Measurements from ENCODE around the gene MBD6. TPM values are rescaled to one million over a fixed set of nuclear protein-coding genes. Genes with fewer than 3 reads are reported as not detected.

MBD6 gene
- total and polyA plus RNA-seq, 2 of the 8 experiments (the other 6 are each of a cell fraction or from before 2014, with no cell fraction given), result 3.9 to 32.3 TPM

MicroRNAs encoded within 50 kb of the gene (microRNA counts, 767-probe panel; counts per million panel counts)
- 879 counts per million, percentile 95 among the panel's probes with 10 or more counts for microRNA hsa-miR-616-3p

Small RNA genes within 50 kb of the gene (microRNA-seq; reads per million reads assigned to microRNA genes)
- gene MIR616 (ENCODE audit: borderline microRNAs expressed in 2 of 2, borderline number of aligned reads in 2 of 2, borderline replicate concordance in 1 of 2) (0 reads per million in 2 experiments), gene MIR6758 (ENCODE audit: borderline microRNAs expressed in 2 of 2, borderline number of aligned reads in 2 of 2, borderline replicate concordance in 1 of 2) (0 to 0.20 reads per million in 2 experiments)

Small RNA genes within 50 kb of the gene (small RNA-seq; reads per million reads assigned to genes)
- 0.69 reads per million for gene MIR616 (ENCODE audit: insufficient read depth)

Other genes starting within 250 kb of the MBD6 start
- gene R3HDM2, start 91.8 kb upstream of the MBD6 start, total RNA-seq (2021; fragmentation: NEBNext Ultra II Directional; extraction: Animal tissue kit (Norgen Biotek cat#: 25700)), result 23.7 and 27.0 TPM in 2 replicates
- 25.6 and 37.1 TPM in 2 replicates for gene R3HDM2, start 91.8 kb upstream of the MBD6 start, polyA plus RNA-seq (2011; rRNA removed)
- not detected in 2 replicates for gene INHBC, start 88.0 kb upstream of the MBD6 start, total RNA-seq (2021; fragmentation: NEBNext Ultra II Directional; extraction: Animal tissue kit (Norgen Biotek cat#: 25700))
- 0.15 and 0.30 TPM in 2 replicates for gene INHBC, start 88.0 kb upstream of the MBD6 start, polyA plus RNA-seq (2011; rRNA removed)
- 7.0 and 10.2 TPM in 2 replicates for gene INHBE, start 67.5 kb upstream of the MBD6 start, total RNA-seq (2021; fragmentation: NEBNext Ultra II Directional; extraction: Animal tissue kit (Norgen Biotek cat#: 25700))
- 18.8 and 31.9 TPM in 2 replicates for gene INHBE, start 67.5 kb upstream of the MBD6 start, polyA plus RNA-seq (2011; rRNA removed)
- 20.6 and 23.5 TPM in 2 replicates for gene GLI1, start 63.0 kb upstream of the MBD6 start, total RNA-seq (2021; fragmentation: NEBNext Ultra II Directional; extraction: Animal tissue kit (Norgen Biotek cat#: 25700))
- gene GLI1, start 63.0 kb upstream of the MBD6 start, polyA plus RNA-seq (2011; rRNA removed), result 25.3 and 31.0 TPM in 2 replicates
- 2.3 and 3.2 TPM in 2 replicates for gene ARHGAP9, start 43.0 kb upstream of the MBD6 start, total RNA-seq (2021; fragmentation: NEBNext Ultra II Directional; extraction: Animal tissue kit (Norgen Biotek cat#: 25700))
- 6.0 and 7.0 TPM in 2 replicates for gene ARHGAP9, start 43.0 kb upstream of the MBD6 start, polyA plus RNA-seq (2011; rRNA removed)
- gene MARS1, start 34.8 kb upstream of the MBD6 start, total RNA-seq (2021; fragmentation: NEBNext Ultra II Directional; extraction: Animal tissue kit (Norgen Biotek cat#: 25700)), result 398 and 407 TPM in 2 replicates
- gene MARS1, start 34.8 kb upstream of the MBD6 start, polyA plus RNA-seq (2011; rRNA removed), result 194 and 255 TPM in 2 replicates
- 4.9 TPM in 2 replicates for gene DDIT3, start 2.3 kb upstream of the MBD6 start, total RNA-seq (2021; fragmentation: NEBNext Ultra II Directional; extraction: Animal tissue kit (Norgen Biotek cat#: 25700))
- gene DDIT3, start 2.3 kb upstream of the MBD6 start, polyA plus RNA-seq (2011; rRNA removed), result 4.7 and 5.7 TPM in 2 replicates
- gene DCTN2, start 24.4 kb downstream of the MBD6 start, total RNA-seq (2021; fragmentation: NEBNext Ultra II Directional; extraction: Animal tissue kit (Norgen Biotek cat#: 25700)), result 89.3 and 90.3 TPM in 2 replicates
- 91.9 and 140 TPM in 2 replicates for gene DCTN2, start 24.4 kb downstream of the MBD6 start, polyA plus RNA-seq (2011; rRNA removed)
- 21.9 and 22.8 TPM in 2 replicates for gene KIF5A, start 27.2 kb downstream of the MBD6 start, total RNA-seq (2021; fragmentation: NEBNext Ultra II Directional; extraction: Animal tissue kit (Norgen Biotek cat#: 25700))
- 10.7 and 11.7 TPM in 2 replicates for gene KIF5A, start 27.2 kb downstream of the MBD6 start, polyA plus RNA-seq (2011; rRNA removed)
- gene PIP4K2C, start 68.4 kb downstream of the MBD6 start, total RNA-seq (2021; fragmentation: NEBNext Ultra II Directional; extraction: Animal tissue kit (Norgen Biotek cat#: 25700)), result 21.4 and 27.1 TPM in 2 replicates
- 21.0 and 25.0 TPM in 2 replicates for gene PIP4K2C, start 68.4 kb downstream of the MBD6 start, polyA plus RNA-seq (2011; rRNA removed)
- gene DTX3, start 82.0 kb downstream of the MBD6 start, total RNA-seq (2021; fragmentation: NEBNext Ultra II Directional; extraction: Animal tissue kit (Norgen Biotek cat#: 25700)), result 41.8 and 43.4 TPM in 2 replicates
- gene DTX3, start 82.0 kb downstream of the MBD6 start, polyA plus RNA-seq (2011; rRNA removed), result 92.5 and 126 TPM in 2 replicates
- gene ARHGEF25, start 88.6 kb downstream of the MBD6 start, total RNA-seq (2021; fragmentation: NEBNext Ultra II Directional; extraction: Animal tissue kit (Norgen Biotek cat#: 25700)), result 5.9 and 6.4 TPM in 2 replicates
- gene ARHGEF25, start 88.6 kb downstream of the MBD6 start, polyA plus RNA-seq (2011; rRNA removed), result 8.6 and 8.8 TPM in 2 replicates
- gene B4GALNT1, start 110.4 kb downstream of the MBD6 start, total RNA-seq (2021; fragmentation: NEBNext Ultra II Directional; extraction: Animal tissue kit (Norgen Biotek cat#: 25700)), result 1.4 and 1.5 TPM in 2 replicates
- 2.2 and 2.3 TPM in 2 replicates for gene B4GALNT1, start 110.4 kb downstream of the MBD6 start, polyA plus RNA-seq (2011; rRNA removed)
- gene OS9, start 171.3 kb downstream of the MBD6 start, total RNA-seq (2021; fragmentation: NEBNext Ultra II Directional; extraction: Animal tissue kit (Norgen Biotek cat#: 25700)), result 71.0 and 74.3 TPM in 2 replicates
- gene OS9, start 171.3 kb downstream of the MBD6 start, polyA plus RNA-seq (2011; rRNA removed), result 108 and 146 TPM in 2 replicates
- gene AGAP2, start 215.9 kb downstream of the MBD6 start, total RNA-seq (2021; fragmentation: NEBNext Ultra II Directional; extraction: Animal tissue kit (Norgen Biotek cat#: 25700)), result 1.5 and 1.7 TPM in 2 replicates
- 1.5 and 1.8 TPM in 2 replicates for gene AGAP2, start 215.9 kb downstream of the MBD6 start, polyA plus RNA-seq (2011; rRNA removed)
- 15.2 and 15.8 TPM in 2 replicates for gene TSPAN31, start 222.2 kb downstream of the MBD6 start, total RNA-seq (2021; fragmentation: NEBNext Ultra II Directional; extraction: Animal tissue kit (Norgen Biotek cat#: 25700))
- gene TSPAN31, start 222.2 kb downstream of the MBD6 start, polyA plus RNA-seq (2011; rRNA removed), result 23.3 and 31.4 TPM in 2 replicates
- 174 and 180 TPM in 2 replicates for gene CDK4, start 229.5 kb downstream of the MBD6 start, total RNA-seq (2021; fragmentation: NEBNext Ultra II Directional; extraction: Animal tissue kit (Norgen Biotek cat#: 25700))
- 311 and 368 TPM in 2 replicates for gene CDK4, start 229.5 kb downstream of the MBD6 start, polyA plus RNA-seq (2011; rRNA removed)
- gene MARCHF9, start 232.3 kb downstream of the MBD6 start, total RNA-seq (2021; fragmentation: NEBNext Ultra II Directional; extraction: Animal tissue kit (Norgen Biotek cat#: 25700)), result 6.1 and 6.4 TPM in 2 replicates
- gene MARCHF9, start 232.3 kb downstream of the MBD6 start, polyA plus RNA-seq (2011; rRNA removed), result 6.6 and 7.8 TPM in 2 replicates
- 2.3 and 3.3 TPM in 2 replicates for gene CYP27B1, start 244.3 kb downstream of the MBD6 start, total RNA-seq (2021; fragmentation: NEBNext Ultra II Directional; extraction: Animal tissue kit (Norgen Biotek cat#: 25700))
- gene CYP27B1, start 244.3 kb downstream of the MBD6 start, polyA plus RNA-seq (2011; rRNA removed), result 2.6 and 2.9 TPM in 2 replicates
- gene METTL1, start 249.3 kb downstream of the MBD6 start, total RNA-seq (2021; fragmentation: NEBNext Ultra II Directional; extraction: Animal tissue kit (Norgen Biotek cat#: 25700)), result 41.9 and 46.0 TPM in 2 replicates
- 37.9 and 40.5 TPM in 2 replicates for gene METTL1, start 249.3 kb downstream of the MBD6 start, polyA plus RNA-seq (2011; rRNA removed)
- 3.1 and 3.8 TPM in 2 replicates for gene EEF1AKMT3, start 249.8 kb downstream of the MBD6 start, total RNA-seq (2021; fragmentation: NEBNext Ultra II Directional; extraction: Animal tissue kit (Norgen Biotek cat#: 25700))
- 3.6 and 4.4 TPM in 2 replicates for gene EEF1AKMT3, start 249.8 kb downstream of the MBD6 start, polyA plus RNA-seq (2011; rRNA removed)

Measured in H1 (cell line).